ENCODE results near the gene PROX2.

The PROX2 gene

DNA sequence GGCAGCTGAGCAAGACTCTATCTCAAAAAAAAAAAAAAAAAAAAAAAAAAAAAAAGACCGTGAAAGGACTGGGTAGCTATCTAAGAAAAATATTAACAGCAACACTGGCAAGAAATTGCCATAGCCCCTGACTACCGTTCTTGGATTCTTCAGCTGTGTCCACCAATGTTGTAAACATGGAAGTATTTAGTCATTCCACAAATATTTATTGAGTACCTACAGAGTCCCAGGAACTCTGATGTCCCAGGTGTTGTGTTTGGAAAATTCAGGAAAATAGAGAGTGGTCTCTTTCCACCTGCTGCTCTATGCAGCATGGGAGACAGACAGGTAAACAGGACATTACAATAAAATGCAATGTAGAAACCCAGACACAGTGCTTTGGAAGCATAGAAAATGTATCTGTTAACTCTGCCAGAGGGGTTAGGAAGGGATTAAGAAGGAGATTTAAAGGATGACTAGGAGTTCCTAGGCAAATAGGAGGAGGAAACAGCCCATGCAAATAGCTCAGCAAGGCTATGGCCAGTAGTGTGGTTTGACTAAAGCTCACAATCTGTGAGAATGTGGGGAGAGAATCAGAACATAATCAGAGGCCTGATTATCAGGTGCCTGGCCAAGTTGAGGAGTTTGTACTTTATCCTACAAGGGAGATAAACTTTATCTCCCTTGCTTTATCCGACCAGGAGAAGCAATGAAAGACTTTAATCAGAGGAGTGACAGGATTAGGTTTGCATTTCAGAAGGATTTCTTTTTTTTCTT lies 3.7 kb upstream of the PROX2 start:
- no peak overlapping the region for H3K4me3 ChIP-seq (ENCODE audit: low read length)
- TF ChIP-seq ZNF274 (IDR thresholded peaks at IDR 0.05; ENCODE audit: low read depth, low read length): no peak

DNA sequence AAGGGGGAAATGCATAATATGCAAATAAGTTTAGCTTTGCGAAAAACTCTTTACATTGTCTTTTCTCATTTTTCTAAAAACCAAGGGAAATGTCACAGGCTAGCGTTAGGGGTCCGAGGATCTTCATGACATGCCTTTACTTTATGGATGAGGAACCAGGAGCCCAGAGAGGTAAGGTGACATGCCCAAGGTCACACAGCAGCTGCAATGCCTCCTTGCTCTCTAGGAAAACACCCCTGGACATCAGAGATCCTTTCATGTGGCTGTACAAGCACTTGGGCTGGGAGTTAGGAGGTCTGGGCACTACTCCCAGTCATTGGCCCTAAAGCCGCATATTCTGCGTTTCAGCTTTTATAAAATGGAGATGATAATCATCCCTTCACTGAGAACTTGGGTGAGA lies 741 bp downstream of the PROX2 start:
- no peak overlapping the region for H3K4me3 ChIP-seq (ENCODE audit: low read length)
- no peak for TF ChIP-seq ZNF274 (IDR thresholded peaks at IDR 0.05; ENCODE audit: low read depth, low read length)

GRCh38 chr14:74871819-74872218 lies 4.1 kb downstream of the PROX2 start:
- no peak for TF ChIP-seq ZNF274 (IDR thresholded peaks at IDR 0.05; ENCODE audit: low read depth, low read length)

GRCh38 chr14:74868739-74869138 lies 7.2 kb downstream of the PROX2 start:
- no peak overlapping the region for H3K4me3 ChIP-seq (ENCODE audit: low read length)
- TF ChIP-seq ZNF274 (IDR thresholded peaks at IDR 0.05; ENCODE audit: low read depth, low read length): no peak

More at GRCh38 chr14:74871819-74872218, 4.1 kb downstream of the PROX2 start:
- no peak overlapping the region for H3K4me3 ChIP-seq (ENCODE audit: low read length)

DNA sequence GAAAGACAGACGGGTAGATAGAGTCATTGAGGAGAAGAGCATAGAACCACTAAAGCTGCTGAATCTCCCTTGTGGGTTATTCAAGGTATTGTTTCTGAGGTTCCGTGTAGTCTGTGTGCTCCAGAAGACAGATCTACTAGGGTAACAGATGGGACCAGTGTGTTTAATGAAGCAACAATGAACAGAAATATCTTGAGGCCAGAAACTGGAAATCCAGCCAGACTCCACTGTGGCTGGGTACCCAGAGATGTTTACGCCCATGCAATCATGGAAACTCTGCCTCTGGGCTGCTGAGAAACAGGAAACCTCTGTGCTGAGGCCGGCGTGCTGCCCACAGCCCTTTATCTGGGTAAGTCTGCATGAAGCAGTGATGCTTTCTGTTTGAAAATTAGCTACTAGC lies 8.3 kb downstream of the PROX2 start:
- no peak for TF ChIP-seq ZNF274 (IDR thresholded peaks at IDR 0.05; ENCODE audit: low read depth, low read length)
- no peak overlapping the region for H3K4me3 ChIP-seq (ENCODE audit: low read length)

DNA sequence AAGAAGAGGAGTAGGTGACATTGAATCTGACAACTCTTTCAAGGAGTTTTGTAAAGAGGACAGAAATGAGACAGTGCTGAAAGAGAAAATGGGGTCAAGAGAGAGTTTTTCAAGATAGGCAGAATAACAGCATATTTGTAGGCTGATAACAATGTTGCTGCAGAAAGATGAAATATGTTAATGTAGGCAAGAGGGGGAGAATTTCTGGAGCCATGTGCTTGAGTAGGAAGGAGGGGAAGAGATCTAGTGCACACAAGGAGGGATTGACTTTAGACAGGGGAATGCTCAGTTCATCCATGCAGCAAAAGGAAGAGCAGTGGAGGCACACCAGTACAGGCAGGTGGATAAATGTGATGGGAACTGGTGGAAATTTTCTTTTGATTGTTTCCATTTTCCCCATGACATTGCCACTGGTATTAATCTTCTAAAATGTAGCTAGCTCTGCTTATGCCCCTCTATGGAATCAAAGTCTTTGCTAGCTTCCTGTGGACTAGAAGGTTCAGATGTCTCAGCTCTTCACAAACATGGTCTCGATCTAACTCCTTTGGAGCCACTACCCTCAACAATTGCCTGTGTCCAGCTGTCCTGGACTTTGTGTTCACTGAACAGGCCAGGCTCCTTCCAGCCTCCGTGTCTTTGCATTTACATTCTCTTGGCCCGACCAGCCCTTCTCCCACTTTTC lies 9.1 kb downstream of the PROX2 start:
- H3K4me3 ChIP-seq (ENCODE audit: low read length): no peak overlapping the region
- no peak for TF ChIP-seq ZNF274 (IDR thresholded peaks at IDR 0.05; ENCODE audit: low read depth, low read length)

GRCh38 chr14:74865156-74865555 lies 10.8 kb downstream of the PROX2 start:
- no peak for TF ChIP-seq ZNF274 (IDR thresholded peaks at IDR 0.05; ENCODE audit: low read depth, low read length)
- no peak overlapping the region for H3K4me3 ChIP-seq (ENCODE audit: low read length)

GRCh38 chr14:74864198-74864597 lies 11.7 kb downstream of the PROX2 start:
- TF ChIP-seq ZNF274 (IDR thresholded peaks at IDR 0.05; ENCODE audit: low read depth, low read length): no peak
- no peak overlapping the region for H3K4me3 ChIP-seq (ENCODE audit: low read length)

- no peak overlapping the region for H3K4me3 ChIP-seq (ENCODE audit: low read length)
- TF ChIP-seq ZNF274 (IDR thresholded peaks at IDR 0.05; ENCODE audit: low read depth, low read length): no peak
These were observed 12.7 kb downstream of the PROX2 start for GRCh38 chr14:74863274-74863673.

DNA sequence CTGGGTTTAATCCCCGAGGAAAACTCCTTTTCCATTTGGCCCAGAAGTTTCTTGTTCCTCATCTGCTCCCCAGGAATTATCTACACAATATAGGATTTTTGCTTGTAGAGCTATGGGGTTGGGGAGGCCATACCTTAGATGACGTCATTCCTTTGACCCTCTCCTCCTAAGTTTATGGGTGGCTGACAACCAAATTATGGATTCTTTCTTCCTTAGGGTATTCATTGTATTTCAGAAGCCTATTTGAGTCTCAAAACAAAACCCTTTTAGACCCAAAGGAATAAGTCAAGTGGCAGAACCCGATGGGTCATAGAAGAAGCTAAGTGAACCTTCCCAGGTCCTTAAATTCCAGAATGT lies 14.2 kb downstream of the PROX2 start:
- H3K4me3 ChIP-seq (ENCODE audit: low read length): no peak overlapping the region
- TF ChIP-seq ZNF274 (IDR thresholded peaks at IDR 0.05; ENCODE audit: low read depth, low read length): no peak

- no peak overlapping the region for H3K4me3 ChIP-seq (ENCODE audit: low read length)
- no peak for TF ChIP-seq ZNF274 (IDR thresholded peaks at IDR 0.05; ENCODE audit: low read depth, low read length)
These were observed 14.8 kb downstream of the PROX2 start for GRCh38 chr14:74860899-74861733.

DNA sequence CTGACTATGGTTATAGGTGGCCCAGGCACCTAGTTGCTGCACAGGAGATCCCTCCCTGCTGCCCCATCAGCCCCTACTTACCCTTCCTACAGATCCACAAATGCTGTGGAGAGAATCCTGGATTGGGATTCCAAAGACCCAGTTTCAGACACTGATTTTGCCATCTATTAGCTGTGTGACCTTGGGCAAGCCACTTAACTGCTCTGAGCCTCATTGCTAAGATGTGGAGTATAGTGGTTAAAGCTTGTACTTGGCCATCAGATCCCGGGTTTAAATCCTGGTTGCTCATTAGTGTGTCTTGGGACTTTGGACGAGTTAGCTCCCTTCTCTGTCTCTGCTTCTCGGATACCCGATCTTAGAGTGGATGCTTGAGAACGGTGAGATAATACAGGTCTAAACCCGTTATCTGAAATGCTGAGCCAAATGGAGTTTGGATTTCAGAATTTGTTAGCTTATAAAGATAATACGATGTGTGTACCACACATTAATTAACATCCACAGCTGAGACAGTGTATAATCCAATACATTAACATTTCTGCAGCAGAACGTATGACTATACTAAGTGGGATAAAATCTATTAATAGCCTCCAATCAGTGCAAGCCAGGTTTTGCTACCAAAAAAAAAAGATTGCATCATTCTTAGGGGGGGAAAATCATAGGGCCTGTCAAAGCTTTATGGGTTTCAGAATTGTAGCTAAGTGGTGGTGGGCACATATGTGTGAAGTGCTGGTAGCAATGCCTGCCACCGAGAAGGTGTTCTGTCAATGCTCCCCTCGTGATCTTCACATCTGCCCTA lies 16.0 kb downstream of the PROX2 start:
- no peak overlapping the region for H3K4me3 ChIP-seq (ENCODE audit: low read length)
- TF ChIP-seq ZNF274 (IDR thresholded peaks at IDR 0.05; ENCODE audit: low read depth, low read length): no peak

DNA sequence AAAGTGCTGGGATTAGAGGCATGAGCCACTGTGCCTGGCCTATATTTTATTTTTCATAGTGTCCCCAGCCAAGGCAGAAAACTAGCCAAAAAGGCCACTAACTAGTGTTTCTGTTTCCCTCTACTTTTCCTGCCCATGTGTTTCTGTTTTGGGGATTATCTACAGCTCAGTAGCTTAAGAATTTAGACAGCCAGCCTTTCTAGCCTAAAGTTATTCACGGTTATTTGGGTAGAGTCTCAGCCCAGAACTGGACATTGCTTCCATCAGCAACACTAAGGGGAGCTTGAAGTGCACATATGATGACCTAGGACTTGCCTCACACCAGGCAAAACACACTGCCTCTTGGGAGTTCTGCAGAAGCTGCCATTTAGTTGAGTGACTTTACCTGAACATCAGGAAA lies 17.9 kb downstream of the PROX2 start:
- no peak overlapping the region for H3K4me3 ChIP-seq (ENCODE audit: low read length)

DNA sequence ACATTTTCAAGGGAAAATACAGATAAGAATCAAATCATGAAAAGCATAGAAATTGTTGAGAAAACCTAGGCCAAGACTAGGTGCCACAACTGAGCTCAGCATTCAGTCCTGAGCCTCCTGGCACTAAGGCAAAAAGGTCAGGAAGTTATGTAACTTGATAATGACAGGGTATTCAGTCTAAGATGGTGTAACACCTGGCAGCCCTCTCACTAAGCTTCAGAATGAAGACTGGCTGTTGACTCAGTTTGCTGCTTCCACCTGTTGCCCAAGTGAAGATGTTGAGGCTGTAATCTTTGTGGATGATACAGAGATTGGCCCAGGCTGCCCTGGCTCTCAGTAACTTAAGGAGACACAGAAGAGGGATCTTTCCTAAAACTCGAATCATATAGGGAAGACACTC lies 19.6 kb downstream of the PROX2 start:
- H3K4me3 ChIP-seq (ENCODE audit: low read length): no peak overlapping the region
- TF ChIP-seq ZNF274 (IDR thresholded peaks at IDR 0.05; ENCODE audit: low read depth, low read length): no peak

More for the DNA sequence above, 17.9 kb downstream of the PROX2 start:
- no peak for TF ChIP-seq ZNF274 (IDR thresholded peaks at IDR 0.05; ENCODE audit: low read depth, low read length)
